ENCODE results near the gene TFRC.
A peak's percentile ranks its signal among the peaks of the same experiment; 100 is the strongest.
"Not testable (repeated sequence)": the region's sequence is repeated elsewhere in the genome, so short reads cannot be mapped to it uniquely, and the experiment has no call there.

Gene TFRC

GRCh38 chr3:196081834-196082618 lies at the start of gene TFRC:
TFRC (minus strand) TSS chr3:196082090; CDS start chr3:196077099, 4,991 bp downstream.
- DNase-seq (ENCODE audit: low read depth in 2 of 3, low spot score in 1 of 3) = peak; percentile 90 to 98 (median 91)

GRCh38 chr3:196128172-196128843 lies 46.4 kb upstream of the TFRC start:
- DNase-seq (ENCODE audit: low read depth in 2 of 3, low spot score in 1 of 3) = no peak

GRCh38 chr3:196127308-196128040 lies 45.6 kb upstream of the TFRC start:
- peak in 1 of 3 donors; percentile 12 for DNase-seq (ENCODE audit: low read depth in 2 of 3, low spot score in 1 of 3)

- DNase-seq (ENCODE audit: low read depth in 2 of 3, low spot score in 1 of 3) = no peak
Observed at GRCh38 chr3:196124608-196125007, 42.7 kb upstream of the TFRC start.

GRCh38 chr3:196122688-196123046 lies 40.8 kb upstream of the TFRC start:
- DNase-seq (ENCODE audit: low read depth in 2 of 3, low spot score in 1 of 3) = no peak

- DNase-seq (ENCODE audit: low read depth in 2 of 3, low spot score in 1 of 3) = no peak
Observed at GRCh38 chr3:196122021-196122687, 40.3 kb upstream of the TFRC start.

GRCh38 chr3:196121066-196121465 lies 39.2 kb upstream of the TFRC start:
- no peak for DNase-seq (ENCODE audit: low read depth in 2 of 3, low spot score in 1 of 3)

GRCh38 chr3:196120291-196120951 lies 38.5 kb upstream of the TFRC start:
- no peak for DNase-seq (ENCODE audit: low read depth in 2 of 3, low spot score in 1 of 3)

GRCh38 chr3:196117809-196118208 lies 35.9 kb upstream of the TFRC start:
- no peak for DNase-seq (ENCODE audit: low read depth in 2 of 3, low spot score in 1 of 3)

GRCh38 chr3:196115678-196116083 lies 33.8 kb upstream of the TFRC start:
- no peak for DNase-seq (ENCODE audit: low read depth in 2 of 3, low spot score in 1 of 3)

GRCh38 chr3:196111939-196112386 lies 30.1 kb upstream of the TFRC start:
- peak in 2 of 3 donors; percentile 10 to 16 for DNase-seq (ENCODE audit: low read depth in 2 of 3, low spot score in 1 of 3)

GRCh38 chr3:196108075-196108743 lies 26.3 kb upstream of the TFRC start:
- DNase-seq (ENCODE audit: low read depth in 2 of 3, low spot score in 1 of 3) = no peak

- DNase-seq (ENCODE audit: low read depth in 2 of 3, low spot score in 1 of 3) = not testable (repeated sequence)
Observed at GRCh38 chr3:196104707-196105106, 22.8 kb upstream of the TFRC start.

GRCh38 chr3:196098365-196098980 lies 16.6 kb upstream of the TFRC start:
- DNase-seq (ENCODE audit: low read depth in 2 of 3, low spot score in 1 of 3) = not testable (repeated sequence)

GRCh38 chr3:196097373-196098154 lies 15.7 kb upstream of the TFRC start:
- no peak for DNase-seq (ENCODE audit: low read depth in 2 of 3, low spot score in 1 of 3)

GRCh38 chr3:196096382-196096953 lies 14.6 kb upstream of the TFRC start:
- DNase-seq (ENCODE audit: low read depth in 2 of 3, low spot score in 1 of 3) = no peak

GRCh38 chr3:196093317-196094111 lies 11.6 kb upstream of the TFRC start:
- no peak for DNase-seq (ENCODE audit: low read depth in 2 of 3, low spot score in 1 of 3)

GRCh38 chr3:196087906-196088305 lies 6.0 kb upstream of the TFRC start:
- DNase-seq (ENCODE audit: low read depth in 2 of 3, low spot score in 1 of 3) = no peak

All from stimulated activated CD4-positive, alpha-beta T cell treated with anti-CD3 and anti-CD28 coated beads, Interleukin-12 subunit alpha, Interleukin-12 subunit beta, amount 100 ng/mL, for 48 hours (primary cell).